KMS-11 (cell line): ENCODE results near the gene ATP13A2.

ENCODE experiments used
- H2AFZ ChIP-seq: fragments of 200-600 bp; sonication (generic); 2 replicates; pipeline ENCODE4 v1.6.1; 2016; ENCODE audit warnings: antibody characterized with exemption, mixed run types, low read depth
- H3K27ac ChIP-seq: fragments of 200-600 bp; sonication (generic); 2 replicates; pipeline ENCODE4 v1.6.1; 2016; ENCODE audit warnings: mild to moderate bottlenecking, mixed run types
- H3K27me3 ChIP-seq: fragments of 200-600 bp; sonication (generic); 2 replicates; pipeline ENCODE4 v1.6.1; 2017; ENCODE audit warnings: mild to moderate bottlenecking, low read depth, mixed run types, moderate library complexity; ENCODE audit not compliant: insufficient read depth
- H3K36me3 ChIP-seq: fragments of 200-600 bp; sonication (generic); 2 replicates; pipeline ENCODE4 v1.6.1; 2017; ENCODE audit warnings: mild to moderate bottlenecking, mixed run types; ENCODE audit not compliant: insufficient read depth
- H3K4me1 ChIP-seq: fragments of 200-600 bp; sonication (generic); 2 replicates; pipeline ENCODE4 v1.6.1; 2016; ENCODE audit warnings: mild to moderate bottlenecking, low read depth, mixed run types; ENCODE audit not compliant: poor library complexity, severe bottlenecking
- H3K4me2 ChIP-seq: fragments of 200-600 bp; sonication (generic); 2 replicates; pipeline ENCODE4 v1.7.0; 2016; ENCODE audit warnings: mild to moderate bottlenecking, mixed run types
- H3K4me3 ChIP-seq: fragments of 200-600 bp; sonication (generic); IDR thresholded peaks from 2 replicates; pipeline ENCODE4 v1.6.1; 2017; ENCODE audit warnings: low read depth, low read length, mixed read lengths; ENCODE audit not compliant: insufficient read depth
- H3K79me2 ChIP-seq: fragments of 200-600 bp; sonication (generic); 2 replicates; pipeline ENCODE4 v1.6.1; 2016; ENCODE audit warnings: low read depth, mixed run types; ENCODE audit not compliant: insufficient read depth
- H3K9ac ChIP-seq: fragments of 200-600 bp; sonication (generic); 2 replicates; pipeline ENCODE4 v1.6.1; 2016; ENCODE audit warnings: mild to moderate bottlenecking, mixed run types
- H4K20me1 ChIP-seq: fragments of 200-600 bp; sonication (generic); 2 replicates; pipeline ENCODE4 v1.6.1; 2016; ENCODE audit warnings: mild to moderate bottlenecking, mixed run types; ENCODE audit not compliant: insufficient read depth
- TF ChIP-seq, protein P1 (sequence below): fragments of 200-600 bp; sonication (generic); conservative IDR thresholded peaks from 2 replicates; pipeline ENCODE4 v1.6.1; 2017; ENCODE audit warnings: low read depth, mild to moderate bottlenecking, antibody characterized with exemption, low read length, moderate library complexity, mixed read lengths

ATP13A2 gene

GRCh38 chr1:16982902-16983301 lies 28.8 kb downstream of the ATP13A2 start:
- Histone ChIP-seq H3K9ac (no peak overlapping the region), H3K4me1 (no peaks in the 10 kb centered on the region), H2AFZ (no peak overlapping the region), H3K27me3 (no peaks in the 10 kb centered on the region), H3K79me2 (no peaks in the 10 kb centered on the region), H3K27ac (no peak overlapping the region), H3K4me3 (no peak overlapping the region), H3K36me3 (no peaks in the 10 kb centered on the region), H4K20me1 (no peaks in the 10 kb centered on the region), H3K4me2 (no peak overlapping the region)
- TF ChIP-seq, protein P1, sequence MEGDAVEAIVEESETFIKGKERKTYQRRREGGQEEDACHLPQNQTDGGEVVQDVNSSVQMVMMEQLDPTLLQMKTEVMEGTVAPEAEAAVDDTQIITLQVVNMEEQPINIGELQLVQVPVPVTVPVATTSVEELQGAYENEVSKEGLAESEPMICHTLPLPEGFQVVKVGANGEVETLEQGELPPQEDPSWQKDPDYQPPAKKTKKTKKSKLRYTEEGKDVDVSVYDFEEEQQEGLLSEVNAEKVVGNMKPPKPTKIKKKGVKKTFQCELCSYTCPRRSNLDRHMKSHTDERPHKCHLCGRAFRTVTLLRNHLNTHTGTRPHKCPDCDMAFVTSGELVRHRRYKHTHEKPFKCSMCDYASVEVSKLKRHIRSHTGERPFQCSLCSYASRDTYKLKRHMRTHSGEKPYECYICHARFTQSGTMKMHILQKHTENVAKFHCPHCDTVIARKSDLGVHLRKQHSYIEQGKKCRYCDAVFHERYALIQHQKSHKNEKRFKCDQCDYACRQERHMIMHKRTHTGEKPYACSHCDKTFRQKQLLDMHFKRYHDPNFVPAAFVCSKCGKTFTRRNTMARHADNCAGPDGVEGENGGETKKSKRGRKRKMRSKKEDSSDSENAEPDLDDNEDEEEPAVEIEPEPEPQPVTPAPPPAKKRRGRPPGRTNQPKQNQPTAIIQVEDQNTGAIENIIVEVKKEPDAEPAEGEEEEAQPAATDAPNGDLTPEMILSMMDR = no peak

GRCh38 chr1:16981269-16981849 lies 30.4 kb downstream of the ATP13A2 start:
- Histone ChIP-seq H2AFZ (no peak overlapping the region), H3K27ac (no peak overlapping the region), H3K4me1 (no peaks in the 10 kb centered on the region), H4K20me1 (no peaks in the 10 kb centered on the region), H3K9ac (no peak overlapping the region), H3K79me2 (no peaks in the 10 kb centered on the region), H3K4me2 (no peak overlapping the region), H3K27me3 (no peaks in the 10 kb centered on the region), H3K36me3 (no peaks in the 10 kb centered on the region), H3K4me3 (no peak overlapping the region)
- TF ChIP-seq, protein P1 = no peak

DNA sequence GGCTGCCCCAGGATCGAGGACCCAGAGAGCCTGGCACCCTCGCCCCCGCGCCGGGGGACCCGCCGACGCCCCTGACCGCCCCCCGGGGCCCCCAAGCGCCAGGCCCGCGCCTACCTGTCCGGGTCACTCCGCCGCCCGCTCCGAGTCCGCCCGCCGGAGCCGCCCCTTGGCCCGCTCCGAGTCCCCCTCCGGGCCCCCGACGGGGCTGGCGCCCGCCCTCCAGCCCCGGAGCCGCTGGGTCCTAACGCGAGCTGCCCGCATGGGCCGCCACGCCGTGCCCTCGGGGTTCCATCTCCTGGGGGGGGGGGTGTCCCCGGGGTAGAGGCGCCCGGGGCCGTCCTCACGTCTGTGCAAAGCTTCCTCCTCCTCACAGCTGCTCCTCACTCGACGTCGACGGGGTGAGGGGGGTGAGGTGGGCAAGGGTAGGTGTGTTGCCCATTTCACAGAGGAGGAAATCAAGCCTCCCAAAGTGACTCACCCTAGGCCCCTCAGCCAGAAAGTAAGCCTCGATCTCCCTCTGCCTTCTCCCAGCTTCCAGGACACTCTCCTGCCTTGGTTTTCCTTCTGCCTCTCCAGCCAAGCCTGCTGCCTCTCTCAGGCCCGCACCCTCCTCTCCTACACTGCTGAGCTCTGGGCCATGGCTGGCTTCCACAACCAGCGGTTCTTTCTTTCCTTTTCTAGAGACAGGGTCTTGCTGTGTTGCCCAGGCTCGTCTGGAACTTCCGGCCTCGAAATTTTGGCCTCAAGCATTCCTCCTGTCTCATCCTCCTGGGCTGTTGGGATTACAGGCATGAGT lies 31.1 kb downstream of the ATP13A2 start, which contains the start of gene MFAP2:
MFAP2 (minus strand) TSS at position 148 of the 796 bp plus-strand sequence. CDS start 2,347 bp downstream, outside the sequence.
- H3K79me2 ChIP-seq = no peaks in the 10 kb centered on the region
- H3K36me3 ChIP-seq = no peaks in the 10 kb centered on the region
- no peak within 1 kb of the TSS for H3K27ac ChIP-seq
- no peak within 1 kb of the TSS for H2AFZ ChIP-seq
- H3K4me1 ChIP-seq = no peaks in the 10 kb centered on the region
- no peaks in the 10 kb centered on the region for H3K27me3 ChIP-seq
- TF ChIP-seq, protein P1 = no peak
- no peaks in the 10 kb centered on the region for H4K20me1 ChIP-seq
- no peak within 1 kb of the TSS for H3K4me3 ChIP-seq
- no peak within 1 kb of the TSS for H3K4me2 ChIP-seq
- no peak within 1 kb of the TSS for H3K9ac ChIP-seq

DNA sequence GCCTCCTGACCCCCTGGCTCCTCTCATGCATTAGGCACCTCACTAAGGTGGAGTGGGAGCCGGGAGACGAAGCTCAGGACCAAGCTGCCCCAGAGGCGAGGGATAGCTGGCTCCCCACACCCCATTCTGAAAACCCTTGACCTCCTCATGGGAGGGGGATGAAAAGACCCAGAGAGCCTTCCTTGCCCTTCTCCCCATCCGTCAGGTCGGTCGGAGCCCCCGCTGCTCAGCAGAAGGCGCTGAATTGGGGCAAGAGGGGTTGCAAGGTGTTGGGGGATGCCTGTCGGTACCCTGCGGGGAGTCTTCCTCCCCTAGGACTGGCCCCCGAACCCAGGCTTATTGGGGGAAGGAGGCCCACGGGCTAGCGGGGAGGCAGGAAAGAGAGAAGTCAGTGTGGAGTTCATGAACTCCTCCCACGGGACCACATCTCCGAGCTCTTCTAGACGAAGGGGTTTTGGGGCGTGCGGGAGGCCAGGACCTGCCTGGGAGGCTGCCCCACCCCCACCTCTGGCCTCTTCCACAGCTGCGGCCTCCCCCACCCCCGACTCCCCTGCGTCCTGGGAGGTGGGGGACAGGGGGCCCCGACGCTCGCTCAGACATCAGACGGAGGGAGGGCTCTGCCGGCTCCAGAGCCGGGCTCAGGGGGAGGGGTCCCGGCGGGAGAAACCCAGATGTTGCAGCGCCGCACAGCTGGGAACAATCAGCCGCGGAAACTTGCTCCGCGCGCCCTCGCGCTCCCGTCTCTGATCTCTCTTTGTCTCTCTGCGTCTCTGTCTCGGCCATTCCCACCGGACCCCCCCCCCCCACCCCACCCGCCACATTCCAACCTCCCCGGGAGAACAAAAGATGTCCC lies 32.0 kb downstream of the ATP13A2 start:
- no peaks in the 10 kb centered on the region for H3K4me1 ChIP-seq
- H3K4me3 ChIP-seq = no peak overlapping the region
- H3K4me2 ChIP-seq = no peak overlapping the region
- TF ChIP-seq, protein P1 = no peak
- no peaks in the 10 kb centered on the region for H3K79me2 ChIP-seq
- no peaks in the 10 kb centered on the region for H3K36me3 ChIP-seq
- H3K27me3 ChIP-seq = no peaks in the 10 kb centered on the region
- H2AFZ ChIP-seq = no peak overlapping the region
- no peak overlapping the region for H3K9ac ChIP-seq
- no peak overlapping the region for H3K27ac ChIP-seq
- H4K20me1 ChIP-seq = no peaks in the 10 kb centered on the region
